Measurements from ENCODE around the gene PRDM2.

DNA sequence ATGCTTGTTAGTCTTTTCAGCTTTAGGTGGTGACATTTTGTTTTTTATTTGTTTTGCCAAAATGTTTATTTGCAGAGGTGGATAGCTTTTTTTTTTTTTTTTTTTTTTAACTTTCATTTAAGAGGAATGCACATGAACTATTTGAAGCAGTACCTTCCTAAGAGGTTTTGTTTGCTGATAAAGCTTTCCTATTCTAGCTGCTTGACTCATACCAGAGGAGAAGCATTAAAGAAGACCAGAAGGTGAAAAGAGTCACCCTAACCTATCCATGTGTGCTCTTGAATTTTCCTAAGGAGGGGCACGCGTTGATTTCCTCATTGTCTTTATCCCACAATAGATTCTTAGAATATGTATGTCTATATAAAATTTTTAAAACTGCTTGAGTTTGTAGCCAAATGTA lies 57.7 kb downstream of the PRDM2 start:
- TF ChIP-seq, protein P1, sequence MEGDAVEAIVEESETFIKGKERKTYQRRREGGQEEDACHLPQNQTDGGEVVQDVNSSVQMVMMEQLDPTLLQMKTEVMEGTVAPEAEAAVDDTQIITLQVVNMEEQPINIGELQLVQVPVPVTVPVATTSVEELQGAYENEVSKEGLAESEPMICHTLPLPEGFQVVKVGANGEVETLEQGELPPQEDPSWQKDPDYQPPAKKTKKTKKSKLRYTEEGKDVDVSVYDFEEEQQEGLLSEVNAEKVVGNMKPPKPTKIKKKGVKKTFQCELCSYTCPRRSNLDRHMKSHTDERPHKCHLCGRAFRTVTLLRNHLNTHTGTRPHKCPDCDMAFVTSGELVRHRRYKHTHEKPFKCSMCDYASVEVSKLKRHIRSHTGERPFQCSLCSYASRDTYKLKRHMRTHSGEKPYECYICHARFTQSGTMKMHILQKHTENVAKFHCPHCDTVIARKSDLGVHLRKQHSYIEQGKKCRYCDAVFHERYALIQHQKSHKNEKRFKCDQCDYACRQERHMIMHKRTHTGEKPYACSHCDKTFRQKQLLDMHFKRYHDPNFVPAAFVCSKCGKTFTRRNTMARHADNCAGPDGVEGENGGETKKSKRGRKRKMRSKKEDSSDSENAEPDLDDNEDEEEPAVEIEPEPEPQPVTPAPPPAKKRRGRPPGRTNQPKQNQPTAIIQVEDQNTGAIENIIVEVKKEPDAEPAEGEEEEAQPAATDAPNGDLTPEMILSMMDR (IDR thresholded peaks at IDR 0.05): no peak
- TF ChIP-seq POLR2AphosphoS5 (IDR thresholded peaks at IDR 0.05): no peak
